GM18507 (cell line): Measurements from ENCODE around the gene CLIC2.

ENCODE experiments used
- DNase-seq: peaks from one replicate; pipeline ENCODE4 v3.0.0; 2011; ENCODE audit warnings: low read depth; ENCODE audit not compliant: insufficient read length; ENCODE audit errors: extremely low spot score
- FAIRE-seq: peaks from 2 replicates; lab custom pipeline; 2011; peaks lifted over from hg19 to GRCh38; lab: Jason Lieb, UNC

The CLIC2 gene

GRCh38 chrX:155266439-155266838 lies 68.0 kb downstream of the CLIC2 start:
- no peak for DNase-seq
- FAIRE-seq: no peak

GRCh38 chrX:155263854-155264628 lies 70.4 kb downstream of the CLIC2 start, which contains the start of gene RAB39B:
TSS of gene RAB39B (minus strand) at chrX:155264491. CDS start at chrX:155264288, 203 bp downstream.
- DNase-seq (peak; percentile 32), FAIRE-seq (peak; percentile 95)

- no peak for FAIRE-seq
Measured at GRCh38 chrX:155262970-155263754, 71.3 kb downstream of the CLIC2 start.

GRCh38 chrX:155259752-155260151 lies 74.7 kb downstream of the CLIC2 start:
- no peak for FAIRE-seq

More at GRCh38 chrX:155262970-155263754, 71.3 kb downstream of the CLIC2 start:
- DNase-seq: no peak

GRCh38 chrX:155251391-155251790 lies 83.0 kb downstream of the CLIC2 start:
- DNase-seq (no peak), FAIRE-seq (no peak)

More at GRCh38 chrX:155259752-155260151, 74.7 kb downstream of the CLIC2 start:
- no peak for DNase-seq

- DNase-seq: no peak
- no peak for FAIRE-seq
Measured at GRCh38 chrX:155247497-155247896, 86.9 kb downstream of the CLIC2 start.

GRCh38 chrX:155246748-155247147 lies 87.7 kb downstream of the CLIC2 start:
- no peak for DNase-seq
- FAIRE-seq: peak; percentile 56

GRCh38 chrX:155242300-155242699 lies 92.1 kb downstream of the CLIC2 start:
- FAIRE-seq (peak; percentile 35), DNase-seq (no peak)

GRCh38 chrX:155237719-155238118 lies 96.7 kb downstream of the CLIC2 start:
- peak; percentile 50 for FAIRE-seq

GRCh38 chrX:155235891-155236290 lies 98.5 kb downstream of the CLIC2 start:
- DNase-seq: no peak
- FAIRE-seq: no peak

More at GRCh38 chrX:155237719-155238118, 96.7 kb downstream of the CLIC2 start:
- no peak for DNase-seq

GRCh38 chrX:155231163-155231562 lies 103.3 kb downstream of the CLIC2 start:
- peak; percentile 95 for FAIRE-seq
- DNase-seq: peak; percentile 5
